CD14-positive monocyte (primary cell): ENCODE data around the gene CNTNAP2. TPM values are rescaled to one million over a fixed set of nuclear protein-coding genes. Genes with fewer than 3 reads are reported as not detected.
A peak's percentile ranks its signal among the peaks of the same experiment; 100 is the strongest.

Experiments used
- DNase-seq, 3 donors: peaks; one replicate each; pipeline ENCODE4 v3.0.0-alpha.2; 2011 to 2022
- H2AFZ ChIP-seq: 2 replicates; pipeline ENCODE4 v1.6.0; 2012; ENCODE audit warnings: mild to moderate bottlenecking, low read depth, low read length, inconsistent platforms; ENCODE audit not compliant: insufficient read depth, poor library complexity, severe bottlenecking
- H3K27ac ChIP-seq, 2 donors: 1 replicate in 1 of 2; 2 replicates in 1 of 2; pipeline ENCODE4 v1.5.1; 2012 to 2013; ENCODE audit warnings: low read length in 2 of 2, control low read depth in 1 of 2, inconsistent platforms in 1 of 2, low read depth in 1 of 2, mild to moderate bottlenecking in 1 of 2
- H3K27me3 ChIP-seq, 2 donors: one replicate each; pipeline versions ENCODE4 v1.6.0 to v1.6.1; 2011 to 2013; ENCODE audit warnings: low read length in 2 of 2; ENCODE audit not compliant: control insufficient read depth in 2 of 2, insufficient read depth in 2 of 2
- H3K36me3 ChIP-seq, 2 donors: replicated peaks in 1 of 2; 1 replicate in 1 of 2; 2 replicates in 1 of 2; pipeline versions ENCODE4 v1.5.1 to v1.6.1; 2012 to 2013; ENCODE audit warnings: low read length in 2 of 2, control low read depth in 1 of 2, inconsistent platforms in 1 of 2, mild to moderate bottlenecking in 1 of 2; ENCODE audit not compliant: insufficient read depth in 2 of 2, control insufficient read depth in 1 of 2
- H3K4me1 ChIP-seq, 2 donors: 1 replicate in 1 of 2; 2 replicates in 1 of 2; pipeline versions ENCODE4 v1.5.1 to v1.6.1; 2012 to 2013; ENCODE audit warnings: low read length in 2 of 2, control low read depth in 1 of 2, inconsistent platforms in 1 of 2, mild to moderate bottlenecking in 1 of 2, moderate library complexity in 1 of 2; ENCODE audit not compliant: insufficient read depth in 2 of 2, control insufficient read depth in 1 of 2
- H3K4me2 ChIP-seq: replicated peaks from 2 replicates; pipeline ENCODE3; 2012; ENCODE audit warnings: low read length, moderate library complexity, mild to moderate bottlenecking; ENCODE audit not compliant: poor library complexity, severe bottlenecking; ENCODE audit errors: extremely low read depth
- H3K4me3 ChIP-seq, 3 experiments: fragments of 200-600 bp in 1 of 3; sonication (generic) in 1 of 3; replicated peaks in 1 of 3; 1 replicate in 2 of 3; 2 replicates in 1 of 3; pipeline ENCODE4 v1.5.1; 2011 to 2013; ENCODE audit warnings: low read length in 3 of 3, mild to moderate bottlenecking in 3 of 3, control low read depth in 2 of 3, low read depth in 2 of 3, inconsistent platforms in 1 of 3, moderate library complexity in 1 of 3
- H3K79me2 ChIP-seq: 2 replicates; pipeline ENCODE4 v1.6.0; 2012; ENCODE audit warnings: mild to moderate bottlenecking, control low read depth, inconsistent platforms, low read length, moderate library complexity; ENCODE audit not compliant: insufficient read depth
- H3K9ac ChIP-seq: 2 replicates; pipeline ENCODE4 v1.6.0; 2017; ENCODE audit warnings: low read length, mild to moderate bottlenecking; ENCODE audit not compliant: insufficient read depth, poor library complexity, severe bottlenecking
- H3K9me3 ChIP-seq, 2 donors: replicated peaks in 1 of 2; 1 replicate in 1 of 2; 2 replicates in 1 of 2; pipeline versions ENCODE4 v1.5.1 to v1.6.1; 2012 to 2013; ENCODE audit warnings: low read length in 2 of 2, control low read depth in 1 of 2; ENCODE audit not compliant: control insufficient read depth in 1 of 2, insufficient read depth in 1 of 2
- H4K20me1 ChIP-seq: 2 replicates; pipeline ENCODE4 v1.6.0; 2012; ENCODE audit warnings: mild to moderate bottlenecking, low read length, control low read depth, moderate library complexity; ENCODE audit not compliant: insufficient read depth
- H3K27ac Mint-ChIP-seq, 7 donors: one replicate each; pipeline ENCODE4 v1.8.0; 2020; ENCODE audit warnings: mild to moderate bottlenecking in 7 of 7, mixed read lengths in 7 of 7, moderate library complexity in 6 of 7, inconsistent platforms in 2 of 7
- H3K27me3 Mint-ChIP-seq, 3 donors: one replicate each; pipeline ENCODE4 v1.8.0; 2021 to 2022; ENCODE audit warnings: low read depth in 3 of 3, mild to moderate bottlenecking in 3 of 3, mixed read lengths in 3 of 3, moderate library complexity in 3 of 3, inconsistent platforms in 1 of 3
- H3K36me3 Mint-ChIP-seq, 2 donors: one replicate each; pipeline ENCODE4 v1.8.0; 2020; ENCODE audit warnings: mixed read lengths in 2 of 2, inconsistent platforms in 1 of 2, mild to moderate bottlenecking in 1 of 2
- H3K4me1 Mint-ChIP-seq: one replicate; pipeline ENCODE4 v1.8.0; 2020; ENCODE audit warnings: mild to moderate bottlenecking, mixed read lengths
- H3K4me3 Mint-ChIP-seq, 2 donors: one replicate each; pipeline ENCODE4 v1.8.0; 2020; ENCODE audit warnings: mild to moderate bottlenecking in 2 of 2, mixed read lengths in 2 of 2, moderate library complexity in 1 of 2
- H3K9me3 Mint-ChIP-seq, 7 donors: one replicate each; pipeline ENCODE4 v1.8.0; 2020 to 2022; ENCODE audit warnings: mixed read lengths in 7 of 7, mild to moderate bottlenecking in 6 of 7, moderate library complexity in 6 of 7, inconsistent platforms in 2 of 7
- CTCF ChIP-seq: fragments of 200-600 bp; IDR thresholded peaks from one replicate; pipeline ENCODE4 v1.8.0; 2022; ENCODE audit warnings: antibody characterized with exemption, mild to moderate bottlenecking
- WGBS: methylation state at CpG from one replicate; pipeline ENCODE4 v1.1.5; 2013; ENCODE audit warnings: missing lambda C conversion rate; ENCODE audit not compliant: insufficient coverage; 5-methylcytosine and 5-hydroxymethylcytosine counted together
- intact Hi-C, 2 donors: fragments of 100-400 bp; cut with micrococcal nuclease; formaldehyde crosslinking; loops; one replicate each; pipeline versions ENCODE4 v1.15.0 to v1.15.1; 2023
- polyA plus RNA-seq, 3 donors: library from polyadenylated mRNA; depleted of rRNA in 1 of 3; unstranded in 2 of 3; stranded (reverse) in 1 of 3; fragments of 300-500 nt in 2 of 3; fragments of >200 nt in 1 of 3; fragmentation: Illumina TruSeq in 2 of 3; gene quantifications; 1 replicate in 2 of 3; 2 replicates in 1 of 3; pipeline ENCODE4 v1.2.3, GENCODE V29; 2012 to 2021

CNTNAP2 gene
- polyA plus RNA-seq, 3 donors: 0.01 TPM; not detected in 2

- Mint-ChIP-seq H3K27ac (no peak overlapping the region), H3K36me3 (no peaks in the 10 kb centered on the region), H3K4me3 (no peak overlapping the region), H3K27me3 (peaks cover 0 to 2% (median 2%) of the 10 kb centered on the region in 3 donors), H3K9me3 (peaks cover 0 to 3% (median 0%) of the 10 kb centered on the region in 7 donors), H3K4me1 (no peaks in the 10 kb centered on the region)
- no peaks in the 10 kb centered on the region for H3K9me3 ChIP-seq
- no peaks in the 10 kb centered on the region for H3K27me3 ChIP-seq
- no peaks in the 10 kb centered on the region for H3K79me2 ChIP-seq
- no peaks in the 10 kb centered on the region for H3K36me3 ChIP-seq
- no peak overlapping the region for H2AFZ ChIP-seq
- peak in 1 of 3 donors; percentile 5 for DNase-seq
- 51% methylated on average over 6 of the region's 8 CpGs for WGBS
- H4K20me1 ChIP-seq: no peaks in the 10 kb centered on the region
- peak; percentile 44 for TF ChIP-seq CTCF
- intact Hi-C loops: loop anchor here in 1 of 2 donors (10.0 kb wide), 1 partner anchor 840 kb away; no protein-coding TSS in a partner anchor
- no peak overlapping the region for H3K9ac ChIP-seq
- no peaks in the 10 kb centered on the region for H3K4me1 ChIP-seq
- H3K4me2 ChIP-seq: no peak overlapping the region
- no peak overlapping the region for H3K4me3 ChIP-seq
- no peak overlapping the region for H3K27ac ChIP-seq
Measured at GRCh38 chr7:147245274-147245673, 1128.7 kb downstream of the CNTNAP2 start.

GRCh38 chr7:147249956-147250355 lies 1133.4 kb downstream of the CNTNAP2 start:
- Mint-ChIP-seq H3K9me3 (peaks cover 0 to 3% (median 0%) of the 10 kb centered on the region in 7 donors), H3K27ac (no peak overlapping the region), H3K4me3 (no peak overlapping the region), H3K27me3 (peaks cover 0 to 2% (median 2%) of the 10 kb centered on the region in 3 donors), H3K36me3 (no peaks in the 10 kb centered on the region), H3K4me1 (no peaks in the 10 kb centered on the region)
- no peaks in the 10 kb centered on the region for H4K20me1 ChIP-seq
- no peak overlapping the region for H3K9ac ChIP-seq
- no peaks in the 10 kb centered on the region for H3K36me3 ChIP-seq
- no peak for DNase-seq
- intact Hi-C loops: loop anchor here in 1 of 2 donors (10.0 kb wide), 1 partner anchor 835 kb away; no protein-coding TSS in a partner anchor
- no peak overlapping the region for H3K4me3 ChIP-seq
- no peaks in the 10 kb centered on the region for H3K79me2 ChIP-seq
- no peak for TF ChIP-seq CTCF
- no peaks in the 10 kb centered on the region for H3K9me3 ChIP-seq
- H3K4me2 ChIP-seq: no peak overlapping the region
- no peak overlapping the region for H2AFZ ChIP-seq
- no peaks in the 10 kb centered on the region for H3K4me1 ChIP-seq
- no CpG with 5 or more reads among the region's 2 CpGs for WGBS
- no peak overlapping the region for H3K27ac ChIP-seq
- H3K27me3 ChIP-seq: no peaks in the 10 kb centered on the region
